Measurements from ENCODE around the gene SPRING1.

SPRING1 gene, protein sequence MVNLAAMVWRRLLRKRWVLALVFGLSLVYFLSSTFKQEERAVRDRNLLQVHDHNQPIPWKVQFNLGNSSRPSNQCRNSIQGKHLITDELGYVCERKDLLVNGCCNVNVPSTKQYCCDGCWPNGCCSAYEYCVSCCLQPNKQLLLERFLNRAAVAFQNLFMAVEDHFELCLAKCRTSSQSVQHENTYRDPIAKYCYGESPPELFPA

DNA sequence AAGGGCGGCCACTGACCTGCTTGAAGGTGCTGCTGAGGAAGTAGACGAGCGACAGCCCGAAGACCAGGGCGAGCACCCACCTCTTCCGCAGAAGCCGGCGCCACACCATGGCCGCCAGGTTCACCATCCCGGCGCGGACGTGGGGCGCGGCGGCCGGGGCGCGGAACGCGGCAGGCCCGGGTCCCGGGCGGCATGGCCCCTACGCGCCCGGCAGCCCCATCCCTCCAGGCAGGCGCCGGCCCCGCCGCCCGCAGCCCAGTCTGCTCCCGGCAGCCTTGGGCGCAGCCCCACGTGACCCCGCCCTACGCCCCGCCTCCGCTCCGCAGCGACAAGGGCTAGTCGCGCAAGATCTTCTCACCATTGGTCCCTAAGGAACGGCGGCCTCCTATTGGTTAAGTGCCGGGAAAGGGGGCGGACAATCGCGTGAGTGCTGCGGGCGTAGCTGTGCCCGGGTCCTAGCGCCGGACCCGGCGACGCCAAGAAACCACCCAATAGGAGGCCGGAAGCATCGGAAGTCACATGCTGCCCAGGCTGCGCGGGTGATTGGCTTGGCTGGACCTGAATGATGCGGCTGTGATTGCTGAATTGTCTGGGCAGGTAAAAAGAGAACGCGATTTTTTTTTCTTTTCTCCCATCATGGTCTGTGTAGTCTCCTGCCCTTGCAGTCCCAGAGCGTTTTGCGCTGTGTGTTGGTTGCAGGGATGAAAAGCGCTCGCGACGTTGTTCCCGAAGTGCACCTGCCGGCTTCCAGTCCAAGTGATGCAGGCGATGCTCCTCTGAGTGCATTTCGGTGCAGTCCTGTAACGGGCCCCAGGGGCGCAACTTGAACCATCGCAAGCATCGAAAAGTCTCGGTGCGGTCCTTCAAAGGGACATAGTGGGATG lies at the start of gene SPRING1, which contains the start of gene RNFT2:
SPRING1 (minus strand) TSS at position 296 of the 884 bp plus-strand sequence; CDS start at position 127, 169 bp downstream.
RNFT2 (plus strand) TSS at position 542 of the 884 bp plus-strand sequence. CDS start 2,183 bp downstream, outside the sequence.
- H3K4me3 ChIP-seq (ENCODE audit: low read depth, low read length), result peak within 1 kb of the TSS; percentile 98
- H3K27ac ChIP-seq (ENCODE audit: low read depth, low read length), result no peak within 1 kb of the TSS
- H3K79me2 ChIP-seq (ENCODE audit: control insufficient read depth, insufficient read depth, low read length, unreplicated experiment), result peaks cover 17% of the 10 kb centered on the region

DNA sequence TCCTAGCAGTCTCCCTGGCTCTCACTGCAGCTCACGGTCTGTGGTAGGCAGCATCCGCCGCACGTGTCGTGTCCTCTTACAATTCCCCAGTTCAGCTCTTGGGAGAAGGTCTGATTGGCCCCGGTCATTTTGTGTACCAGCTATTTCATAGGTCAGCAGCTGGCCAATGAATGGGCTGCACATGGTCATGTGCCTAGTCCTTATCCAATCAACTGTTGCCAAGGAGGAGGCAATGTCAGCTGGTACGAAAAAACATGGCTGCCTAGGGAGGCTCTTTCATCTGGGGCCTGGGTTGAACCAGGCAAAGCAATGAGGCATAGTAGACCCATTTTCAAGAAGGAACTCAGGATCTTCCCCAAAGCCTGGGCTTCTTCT lies 46.4 kb upstream of the SPRING1 start:
- no peak overlapping the region for H3K27ac ChIP-seq (ENCODE audit: low read depth, low read length)
- H3K79me2 ChIP-seq (ENCODE audit: control insufficient read depth, insufficient read depth, low read length, unreplicated experiment), result no peaks in the 10 kb centered on the region
- H3K4me1 ChIP-seq (ENCODE audit: control insufficient read depth, insufficient read depth, low read length, unreplicated experiment), result no peaks in the 10 kb centered on the region
- no peak overlapping the region for H2AFZ ChIP-seq (ENCODE audit: low read length, unreplicated experiment)
- H3K36me3 ChIP-seq (ENCODE audit: insufficient read depth, low read length), result no peaks in the 10 kb centered on the region
- no peaks in the 10 kb centered on the region for H3K27me3 ChIP-seq (ENCODE audit: insufficient read depth, low read length)
- H3K4me3 ChIP-seq (ENCODE audit: low read depth, low read length), result no peak overlapping the region

More for the DNA sequence above, at the start of gene SPRING1, which contains the start of gene RNFT2:
- H3K4me1 ChIP-seq (ENCODE audit: control insufficient read depth, insufficient read depth, low read length, unreplicated experiment), result peaks cover 6% of the 10 kb centered on the region
- H3K27me3 ChIP-seq (ENCODE audit: insufficient read depth, low read length), result no peaks in the 10 kb centered on the region
- peak within 1 kb of the TSS; percentile 55 for H2AFZ ChIP-seq (ENCODE audit: low read length, unreplicated experiment)
- peaks cover 10% of the 10 kb centered on the region; the same call in 1 of the 2 replicates for H3K36me3 ChIP-seq (ENCODE audit: insufficient read depth, low read length)

DNA sequence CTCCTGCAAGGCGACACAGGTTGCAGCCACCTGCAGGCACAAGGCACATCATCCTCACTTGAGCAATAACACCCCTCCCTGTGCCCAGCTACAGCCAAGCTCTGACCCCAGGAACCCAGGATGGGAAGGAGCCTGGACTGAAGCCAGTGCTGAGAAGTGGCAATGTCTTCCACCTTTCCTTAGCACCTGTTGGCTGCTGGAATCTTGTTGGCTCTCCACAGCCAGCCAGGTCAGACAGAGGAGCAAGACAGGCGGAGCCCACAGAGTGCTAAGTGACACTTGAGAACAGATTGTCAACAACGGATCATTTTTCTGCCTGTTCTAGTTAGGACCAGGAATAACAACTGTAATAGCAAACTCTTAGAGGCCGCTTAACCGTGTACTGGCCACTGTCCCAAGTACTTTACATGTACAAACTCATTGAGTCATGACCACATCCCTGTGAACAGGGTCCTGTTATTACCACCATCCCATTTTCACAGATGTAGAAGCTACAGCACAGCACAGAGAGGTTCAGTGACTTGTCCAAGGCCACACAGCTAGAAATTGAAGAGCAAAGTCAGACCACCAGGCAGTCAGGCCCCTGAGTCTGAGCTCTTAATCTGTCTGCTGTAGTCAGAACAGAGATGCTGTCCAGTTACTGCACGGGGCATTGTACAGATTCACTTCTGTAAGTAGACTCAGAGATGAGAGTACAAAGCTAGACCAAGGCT lies 45.8 kb upstream of the SPRING1 start:
- H3K4me3 ChIP-seq (ENCODE audit: low read depth, low read length), result no peak overlapping the region
- no peaks in the 10 kb centered on the region for H3K79me2 ChIP-seq (ENCODE audit: control insufficient read depth, insufficient read depth, low read length, unreplicated experiment)
- H2AFZ ChIP-seq (ENCODE audit: low read length, unreplicated experiment), result no peak overlapping the region
- no peaks in the 10 kb centered on the region for H3K4me1 ChIP-seq (ENCODE audit: control insufficient read depth, insufficient read depth, low read length, unreplicated experiment)
- H3K27ac ChIP-seq (ENCODE audit: low read depth, low read length), result no peak overlapping the region
- no peaks in the 10 kb centered on the region for H3K27me3 ChIP-seq (ENCODE audit: insufficient read depth, low read length)
- H3K36me3 ChIP-seq (ENCODE audit: insufficient read depth, low read length), result no peaks in the 10 kb centered on the region

DNA sequence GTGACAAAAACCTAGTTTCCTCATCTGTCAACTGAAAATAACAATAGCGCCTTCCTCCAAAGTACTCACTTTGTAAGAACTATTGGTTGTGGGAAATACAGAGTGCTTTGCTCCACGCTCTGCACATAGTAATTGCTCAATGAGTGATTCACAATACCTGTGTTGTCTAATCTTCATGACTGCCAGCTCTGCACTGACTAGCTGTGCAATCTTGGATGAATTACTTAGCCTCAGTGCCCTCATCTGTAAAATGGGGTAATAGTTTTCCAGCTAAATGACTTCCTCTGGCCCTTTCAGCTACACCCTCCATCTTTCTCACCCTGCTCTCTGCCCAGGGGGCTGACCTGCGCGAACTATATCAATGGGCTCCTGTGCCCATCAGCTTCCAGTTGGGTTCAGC lies 43.1 kb upstream of the SPRING1 start:
- no peaks in the 10 kb centered on the region for H3K27me3 ChIP-seq (ENCODE audit: insufficient read depth, low read length)
- no peaks in the 10 kb centered on the region for H3K79me2 ChIP-seq (ENCODE audit: control insufficient read depth, insufficient read depth, low read length, unreplicated experiment)
- no peaks in the 10 kb centered on the region for H3K4me1 ChIP-seq (ENCODE audit: control insufficient read depth, insufficient read depth, low read length, unreplicated experiment)
- no peak overlapping the region for H3K4me3 ChIP-seq (ENCODE audit: low read depth, low read length)
- no peaks in the 10 kb centered on the region for H3K36me3 ChIP-seq (ENCODE audit: insufficient read depth, low read length)
- no peak overlapping the region for H3K27ac ChIP-seq (ENCODE audit: low read depth, low read length)
- H2AFZ ChIP-seq (ENCODE audit: low read length, unreplicated experiment), result no peak overlapping the region

DNA sequence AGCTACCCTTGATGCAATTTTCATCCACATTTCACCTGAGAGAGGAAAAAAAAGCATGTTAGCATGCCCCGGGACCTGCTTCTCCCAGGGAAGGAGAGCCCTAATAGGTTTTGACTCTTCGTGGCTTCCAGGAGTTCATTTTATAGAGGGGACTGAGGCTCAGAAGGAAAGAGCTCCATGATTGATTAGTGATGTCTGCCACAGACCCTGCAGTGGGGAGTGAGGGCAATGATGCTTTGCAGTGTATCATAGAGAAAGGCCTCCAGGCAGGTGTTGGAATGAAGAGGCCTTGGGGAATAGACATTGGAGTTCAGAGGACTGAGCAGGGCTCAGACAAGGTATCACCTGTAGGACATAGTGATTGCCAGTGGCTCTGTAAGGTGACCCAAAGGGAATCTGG lies 41.7 kb upstream of the SPRING1 start:
- no peak overlapping the region for H2AFZ ChIP-seq (ENCODE audit: low read length, unreplicated experiment)
- no peak overlapping the region for H3K27ac ChIP-seq (ENCODE audit: low read depth, low read length)
- no peak overlapping the region for H3K4me3 ChIP-seq (ENCODE audit: low read depth, low read length)
- H3K4me1 ChIP-seq (ENCODE audit: control insufficient read depth, insufficient read depth, low read length, unreplicated experiment), result no peaks in the 10 kb centered on the region
- H3K27me3 ChIP-seq (ENCODE audit: insufficient read depth, low read length), result no peaks in the 10 kb centered on the region
- H3K36me3 ChIP-seq (ENCODE audit: insufficient read depth, low read length), result no peaks in the 10 kb centered on the region
- no peaks in the 10 kb centered on the region for H3K79me2 ChIP-seq (ENCODE audit: control insufficient read depth, insufficient read depth, low read length, unreplicated experiment)

DNA sequence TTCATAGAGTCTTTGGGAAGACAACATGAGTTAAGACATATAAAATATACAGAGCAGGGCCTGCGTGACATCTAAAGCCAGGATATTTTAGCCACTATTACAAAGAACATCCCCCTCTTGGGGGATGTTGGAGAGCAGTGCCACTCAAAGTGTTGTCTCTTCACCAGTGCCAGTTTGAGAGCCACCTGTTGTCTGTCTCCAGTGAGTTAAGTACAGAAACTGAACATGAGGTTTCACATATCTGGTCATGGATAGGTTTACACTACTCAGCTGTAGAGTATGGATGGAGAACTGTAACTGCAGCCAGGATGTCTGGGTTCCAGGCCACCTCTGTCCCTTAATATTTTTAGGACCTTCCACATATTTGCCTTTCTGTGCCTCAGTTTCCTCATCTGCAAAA lies 39.4 kb upstream of the SPRING1 start:
- Histone ChIP-seq H2AFZ (ENCODE audit: low read length, unreplicated experiment) (no peak overlapping the region), H3K79me2 (ENCODE audit: control insufficient read depth, insufficient read depth, low read length, unreplicated experiment) (no peaks in the 10 kb centered on the region), H3K27ac (ENCODE audit: low read depth, low read length) (no peak overlapping the region), H3K36me3 (ENCODE audit: insufficient read depth, low read length) (no peaks in the 10 kb centered on the region), H3K27me3 (ENCODE audit: insufficient read depth, low read length) (no peaks in the 10 kb centered on the region), H3K4me3 (ENCODE audit: low read depth, low read length) (no peak overlapping the region), H3K4me1 (ENCODE audit: control insufficient read depth, insufficient read depth, low read length, unreplicated experiment) (no peaks in the 10 kb centered on the region)

DNA sequence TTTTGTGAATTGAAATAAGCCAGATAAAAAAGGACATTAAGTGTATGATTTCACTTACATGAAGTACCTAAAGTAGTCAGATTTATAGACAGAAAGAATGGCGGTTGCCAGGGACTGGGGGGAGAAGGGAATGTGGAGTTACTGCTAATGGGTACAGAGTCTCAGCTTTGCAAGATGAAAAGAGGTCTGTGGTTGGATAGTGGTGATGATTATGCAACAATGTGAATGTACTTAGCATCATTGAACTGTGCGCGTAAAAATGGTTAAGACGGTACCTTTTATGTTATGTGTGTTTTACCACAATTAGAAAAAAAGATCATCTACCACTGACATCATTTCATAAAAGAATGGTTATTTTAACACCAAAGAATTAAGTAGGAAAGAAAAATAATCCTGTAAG lies 36.2 kb upstream of the SPRING1 start:
- no peaks in the 10 kb centered on the region for H3K79me2 ChIP-seq (ENCODE audit: control insufficient read depth, insufficient read depth, low read length, unreplicated experiment)
- H3K27ac ChIP-seq (ENCODE audit: low read depth, low read length), result no peak overlapping the region
- no peaks in the 10 kb centered on the region for H3K36me3 ChIP-seq (ENCODE audit: insufficient read depth, low read length)
- H3K27me3 ChIP-seq (ENCODE audit: insufficient read depth, low read length), result no peaks in the 10 kb centered on the region
- H2AFZ ChIP-seq (ENCODE audit: low read length, unreplicated experiment), result no peak overlapping the region
- H3K4me1 ChIP-seq (ENCODE audit: control insufficient read depth, insufficient read depth, low read length, unreplicated experiment), result no peaks in the 10 kb centered on the region
- no peak overlapping the region for H3K4me3 ChIP-seq (ENCODE audit: low read depth, low read length)

DNA sequence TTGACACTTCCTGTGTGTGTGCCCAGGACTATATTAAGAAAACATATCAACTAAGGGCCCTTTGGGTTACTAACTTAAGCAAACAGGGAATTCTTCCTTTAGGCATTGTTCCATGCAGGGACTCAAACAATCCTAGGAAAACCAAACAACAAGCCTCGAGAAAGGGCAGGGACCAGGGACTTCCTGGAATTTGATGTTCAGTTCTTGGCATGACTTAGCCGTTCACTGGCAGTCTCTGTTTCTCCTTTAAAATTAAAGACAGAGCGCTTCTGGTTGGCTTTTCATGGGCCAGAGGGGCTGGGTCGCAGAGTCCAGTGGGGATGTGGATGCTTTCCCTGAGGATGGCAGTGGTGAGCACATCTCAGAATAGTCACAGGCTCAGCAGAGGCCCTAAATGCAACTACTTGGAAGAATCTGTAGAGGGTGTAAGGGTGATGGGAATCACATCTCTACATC lies 35.4 kb upstream of the SPRING1 start:
- no peaks in the 10 kb centered on the region for H3K79me2 ChIP-seq (ENCODE audit: control insufficient read depth, insufficient read depth, low read length, unreplicated experiment)
- H3K4me1 ChIP-seq (ENCODE audit: control insufficient read depth, insufficient read depth, low read length, unreplicated experiment), result no peaks in the 10 kb centered on the region
- H2AFZ ChIP-seq (ENCODE audit: low read length, unreplicated experiment), result no peak overlapping the region
- H3K36me3 ChIP-seq (ENCODE audit: insufficient read depth, low read length), result no peaks in the 10 kb centered on the region
- H3K4me3 ChIP-seq (ENCODE audit: low read depth, low read length), result no peak overlapping the region
- H3K27me3 ChIP-seq (ENCODE audit: insufficient read depth, low read length), result no peaks in the 10 kb centered on the region
- no peak overlapping the region for H3K27ac ChIP-seq (ENCODE audit: low read depth, low read length)

DNA sequence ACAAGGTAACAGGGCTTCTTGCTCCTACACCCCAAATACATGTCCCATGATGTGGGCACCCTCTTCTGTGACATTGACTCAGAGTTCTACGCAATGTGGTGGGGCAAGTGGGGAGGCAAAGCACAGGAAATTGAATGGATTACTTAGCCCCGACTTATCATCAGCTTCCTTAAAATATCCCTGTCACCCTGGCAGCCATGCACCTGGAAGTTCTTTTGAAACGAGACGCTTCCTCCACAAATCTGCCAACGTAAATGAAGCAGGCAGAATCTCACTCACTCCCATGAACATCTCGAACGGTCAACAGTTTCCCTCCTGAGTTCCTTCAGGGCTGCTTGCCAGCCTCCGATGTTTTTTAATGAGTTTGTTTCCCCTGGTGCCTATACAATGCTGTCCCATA lies 33.8 kb upstream of the SPRING1 start:
- Histone ChIP-seq H3K27me3 (ENCODE audit: insufficient read depth, low read length) (no peaks in the 10 kb centered on the region), H3K27ac (ENCODE audit: low read depth, low read length) (no peak overlapping the region), H2AFZ (ENCODE audit: low read length, unreplicated experiment) (no peak overlapping the region), H3K4me3 (ENCODE audit: low read depth, low read length) (no peak overlapping the region), H3K79me2 (ENCODE audit: control insufficient read depth, insufficient read depth, low read length, unreplicated experiment) (no peaks in the 10 kb centered on the region), H3K4me1 (ENCODE audit: control insufficient read depth, insufficient read depth, low read length, unreplicated experiment) (no peaks in the 10 kb centered on the region), H3K36me3 (ENCODE audit: insufficient read depth, low read length) (no peaks in the 10 kb centered on the region)

DNA sequence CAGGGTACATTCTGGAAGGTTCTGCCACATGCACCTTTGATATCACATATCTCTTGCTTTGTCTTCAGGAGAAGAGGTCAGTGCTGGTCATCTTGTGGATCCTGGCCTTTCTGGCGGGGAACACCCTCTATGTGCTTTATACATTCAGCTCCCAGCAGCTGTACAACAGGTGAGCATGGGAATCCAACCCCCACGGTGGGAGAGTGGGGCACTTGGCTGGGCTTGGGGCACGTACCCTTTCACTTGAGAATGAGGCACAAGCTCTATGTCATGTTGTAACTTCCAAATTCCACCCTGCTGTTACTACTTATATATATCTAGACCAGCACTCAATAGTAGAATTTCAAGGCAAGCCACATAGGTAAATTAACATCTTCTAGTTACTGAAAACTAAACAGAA lies 28.9 kb upstream of the SPRING1 start:
- no peaks in the 10 kb centered on the region for H3K27me3 ChIP-seq (ENCODE audit: insufficient read depth, low read length)
- no peak overlapping the region for H3K27ac ChIP-seq (ENCODE audit: low read depth, low read length)
- no peaks in the 10 kb centered on the region for H3K79me2 ChIP-seq (ENCODE audit: control insufficient read depth, insufficient read depth, low read length, unreplicated experiment)
- no peak overlapping the region for H3K4me3 ChIP-seq (ENCODE audit: low read depth, low read length)
- H3K4me1 ChIP-seq (ENCODE audit: control insufficient read depth, insufficient read depth, low read length, unreplicated experiment), result peaks cover 3% of the 10 kb centered on the region
- no peaks in the 10 kb centered on the region for H3K36me3 ChIP-seq (ENCODE audit: insufficient read depth, low read length)
- no peak overlapping the region for H2AFZ ChIP-seq (ENCODE audit: low read length, unreplicated experiment)

Measured in ACC112 (cell line).